Activated CD8-positive, alpha-beta memory T cell treated with anti-CD3 and anti-CD28 coated beads for 48 hours (primary cell): ENCODE results near the gene ZNF518A.
"Not testable (repeated sequence)": the region's sequence is repeated elsewhere in the genome, so short reads cannot be mapped to it uniquely, and the experiment has no call there.

Source experiments
- DNase-seq, 3 experiments: peaks; one replicate each; pipeline ENCODE4 v3.0.0-alpha.2; 2020; ENCODE audit warnings: low read depth in 2 of 3, low spot score in 2 of 3

ZNF518A gene

GRCh38 chr10:96136810-96137209, 6.7 kb downstream of the ZNF518A start:
- no peak for DNase-seq

GRCh38 chr10:96137567-96137966, 7.5 kb downstream of the ZNF518A start:
- DNase-seq = no peak

GRCh38 chr10:96138102-96138501, 8.0 kb downstream of the ZNF518A start:
- no peak for DNase-seq

- DNase-seq = no peak
These were observed 22.3 kb downstream of the ZNF518A start for GRCh38 chr10:96152437-96152836.

GRCh38 chr10:96153070-96153469, 23.0 kb downstream of the ZNF518A start:
- DNase-seq = no peak

- DNase-seq = no peak
These were observed 35.6 kb downstream of the ZNF518A start for GRCh38 chr10:96165726-96166125.

GRCh38 chr10:96168546-96168945, 38.4 kb downstream of the ZNF518A start:
- DNase-seq = no peak

GRCh38 chr10:96170230-96170629, 40.1 kb downstream of the ZNF518A start:
- no peak for DNase-seq

GRCh38 chr10:96172666-96173065, 42.6 kb downstream of the ZNF518A start:
- no peak for DNase-seq

- no peak for DNase-seq
These were observed 46.9 kb downstream of the ZNF518A start for GRCh38 chr10:96176985-96177384.

- no peak for DNase-seq
These were observed 58.3 kb downstream of the ZNF518A start for GRCh38 chr10:96188421-96188820.

GRCh38 chr10:96188916-96189315, 58.8 kb downstream of the ZNF518A start:
- DNase-seq = no peak

- not testable (repeated sequence) for DNase-seq
These were observed 59.4 kb downstream of the ZNF518A start for GRCh38 chr10:96189505-96189904.

- DNase-seq = no peak
These were observed 71.4 kb downstream of the ZNF518A start for GRCh38 chr10:96201525-96201924.

GRCh38 chr10:96205580-96205979, 75.5 kb downstream of the ZNF518A start:
- DNase-seq = no peak

- DNase-seq = no peak
These were observed 78.2 kb downstream of the ZNF518A start for GRCh38 chr10:96208271-96208670.

- no peak for DNase-seq
These were observed 78.8 kb downstream of the ZNF518A start for GRCh38 chr10:96208946-96209345.

GRCh38 chr10:96211764-96212163, 81.7 kb downstream of the ZNF518A start:
- DNase-seq = no peak

GRCh38 chr10:96212911-96213310, 82.8 kb downstream of the ZNF518A start:
- DNase-seq = no peak
